ENCODE results near the gene KRT76.

Gene KRT76

DNA sequence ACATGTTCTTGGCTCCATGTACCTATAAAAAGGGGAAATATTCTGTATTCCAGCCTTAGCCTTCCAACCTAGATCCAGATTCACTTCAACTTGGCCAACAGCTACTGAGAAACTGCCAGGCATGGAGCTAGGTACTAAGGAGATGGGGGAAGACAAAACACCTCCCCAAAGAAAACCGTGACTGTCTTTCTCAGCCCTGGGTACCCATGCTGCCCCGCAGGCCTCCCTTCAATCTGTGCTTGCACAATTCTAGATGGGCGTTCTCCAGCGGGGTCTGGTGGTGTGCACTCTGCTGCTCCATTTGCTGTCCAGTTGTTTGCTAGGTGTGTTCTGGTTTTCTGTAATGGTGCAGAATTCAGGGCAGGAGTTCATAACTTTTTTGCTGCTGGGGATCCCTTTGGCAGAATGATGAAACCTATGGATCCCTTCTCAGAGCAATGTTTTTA, 37.6 kb upstream of the KRT76 start:
- Histone ChIP-seq H3K36me3 (no peaks in the 10 kb centered on the region), H3K27me3 (ENCODE audit: insufficient read depth, low read depth, severe bottlenecking) (peaks cover 86% of the 10 kb centered on the region), H3K9me3 (ENCODE audit: severe bottlenecking) (no peaks in the 10 kb centered on the region), H3K4me3 (ENCODE audit: low read depth, low read length) (no peak overlapping the region), H3K27ac (no peak overlapping the region)
- TF ChIP-seq, protein P1, sequence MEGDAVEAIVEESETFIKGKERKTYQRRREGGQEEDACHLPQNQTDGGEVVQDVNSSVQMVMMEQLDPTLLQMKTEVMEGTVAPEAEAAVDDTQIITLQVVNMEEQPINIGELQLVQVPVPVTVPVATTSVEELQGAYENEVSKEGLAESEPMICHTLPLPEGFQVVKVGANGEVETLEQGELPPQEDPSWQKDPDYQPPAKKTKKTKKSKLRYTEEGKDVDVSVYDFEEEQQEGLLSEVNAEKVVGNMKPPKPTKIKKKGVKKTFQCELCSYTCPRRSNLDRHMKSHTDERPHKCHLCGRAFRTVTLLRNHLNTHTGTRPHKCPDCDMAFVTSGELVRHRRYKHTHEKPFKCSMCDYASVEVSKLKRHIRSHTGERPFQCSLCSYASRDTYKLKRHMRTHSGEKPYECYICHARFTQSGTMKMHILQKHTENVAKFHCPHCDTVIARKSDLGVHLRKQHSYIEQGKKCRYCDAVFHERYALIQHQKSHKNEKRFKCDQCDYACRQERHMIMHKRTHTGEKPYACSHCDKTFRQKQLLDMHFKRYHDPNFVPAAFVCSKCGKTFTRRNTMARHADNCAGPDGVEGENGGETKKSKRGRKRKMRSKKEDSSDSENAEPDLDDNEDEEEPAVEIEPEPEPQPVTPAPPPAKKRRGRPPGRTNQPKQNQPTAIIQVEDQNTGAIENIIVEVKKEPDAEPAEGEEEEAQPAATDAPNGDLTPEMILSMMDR (IDR thresholded peaks at IDR 0.05; ENCODE audit: low read depth, low read length): no peak
- DNase-seq: no peak

DNA sequence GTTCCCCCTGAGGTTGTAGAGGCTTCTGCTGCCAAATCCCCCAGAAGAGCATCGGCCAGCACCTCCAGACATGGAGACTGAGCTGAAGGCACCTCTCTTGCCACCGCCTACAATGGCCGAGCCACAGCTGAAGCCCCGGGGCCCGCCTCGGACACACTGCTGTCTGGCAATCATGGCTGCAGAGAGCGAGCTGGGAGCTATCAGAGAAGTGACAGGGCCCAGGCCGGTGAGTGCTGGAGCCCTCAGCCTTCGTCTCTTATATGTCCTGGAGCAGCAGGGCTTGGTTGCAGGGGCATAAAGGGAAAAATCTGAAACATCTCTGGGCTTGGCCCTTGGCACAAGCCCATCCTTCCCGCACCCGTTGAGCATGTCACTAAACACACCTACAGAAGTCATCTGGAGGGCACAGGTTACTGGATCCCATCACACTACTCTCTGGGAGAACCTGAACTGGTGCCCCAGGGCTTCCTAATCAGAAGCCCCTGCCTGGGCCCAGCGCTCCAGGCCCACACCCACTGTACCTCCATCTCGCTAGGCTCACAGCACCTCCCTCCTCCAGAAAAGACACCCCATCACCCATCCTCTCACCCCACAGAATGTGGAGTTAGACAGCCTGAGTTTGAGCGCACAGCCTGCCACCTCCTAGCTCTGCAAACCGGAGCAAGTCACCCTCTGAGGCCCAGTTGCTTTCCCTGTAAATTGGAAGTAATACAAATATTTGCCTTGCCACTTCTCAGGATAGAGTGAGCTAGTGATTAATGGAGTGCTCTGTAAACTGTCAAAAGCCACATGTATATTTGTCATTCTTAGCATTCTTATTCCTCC, 37.0 kb upstream of the KRT76 start, which contains the start of gene KRT4:
TSS of gene KRT4 (minus strand) at position 232 of the 825 bp plus-strand sequence. CDS start at position 174, 58 bp downstream.
- no peak within 1 kb of the TSS for H3K27ac ChIP-seq
- no peaks in the 10 kb centered on the region for H3K36me3 ChIP-seq
- TF ChIP-seq, protein P1 (IDR thresholded peaks at IDR 0.05; ENCODE audit: low read depth, low read length): no peak
- no peaks in the 10 kb centered on the region for H3K9me3 ChIP-seq (ENCODE audit: severe bottlenecking)
- peaks cover 88% of the 10 kb centered on the region for H3K27me3 ChIP-seq (ENCODE audit: insufficient read depth, low read depth, severe bottlenecking)
- DNase-seq: no peak
- no peak within 1 kb of the TSS for H3K4me3 ChIP-seq (ENCODE audit: low read depth, low read length)

DNA sequence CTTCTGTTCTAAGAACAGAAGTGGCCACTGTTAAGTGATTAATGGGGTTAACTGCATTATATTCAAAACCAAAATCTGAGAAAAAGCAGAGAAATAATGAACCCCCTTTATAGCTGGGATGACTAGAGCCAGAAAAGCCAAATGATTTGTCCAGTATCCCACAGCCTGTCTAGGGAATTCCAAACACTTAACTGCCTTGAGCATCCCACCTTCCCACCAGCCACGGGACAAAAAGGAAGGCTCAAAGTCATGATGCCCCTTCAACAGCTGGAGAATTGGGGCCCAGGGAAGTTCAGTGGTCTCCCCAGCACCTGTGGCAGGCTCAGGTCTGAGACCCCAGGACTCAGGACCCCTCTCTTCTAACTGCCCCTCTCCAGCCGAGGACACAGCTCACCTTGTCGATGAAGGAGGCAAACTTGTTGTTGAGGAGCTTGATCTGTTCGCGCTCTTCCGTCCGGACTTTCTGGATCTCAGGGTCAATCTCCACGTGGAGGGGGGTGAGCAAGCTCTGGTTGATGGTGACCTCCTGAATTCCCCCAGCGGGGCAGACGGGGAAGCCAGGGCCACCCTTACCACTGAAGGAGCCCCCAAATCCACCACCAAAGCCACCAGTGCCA, 36.2 kb upstream of the KRT76 start:
- Histone ChIP-seq H3K27me3 (ENCODE audit: insufficient read depth, low read depth, severe bottlenecking) (peaks cover 88% of the 10 kb centered on the region), H3K36me3 (no peaks in the 10 kb centered on the region), H3K27ac (no peak overlapping the region), H3K9me3 (ENCODE audit: severe bottlenecking) (no peaks in the 10 kb centered on the region), H3K4me3 (ENCODE audit: low read depth, low read length) (no peak overlapping the region)
- no peak for DNase-seq
- TF ChIP-seq, protein P1 (IDR thresholded peaks at IDR 0.05; ENCODE audit: low read depth, low read length): no peak

DNA sequence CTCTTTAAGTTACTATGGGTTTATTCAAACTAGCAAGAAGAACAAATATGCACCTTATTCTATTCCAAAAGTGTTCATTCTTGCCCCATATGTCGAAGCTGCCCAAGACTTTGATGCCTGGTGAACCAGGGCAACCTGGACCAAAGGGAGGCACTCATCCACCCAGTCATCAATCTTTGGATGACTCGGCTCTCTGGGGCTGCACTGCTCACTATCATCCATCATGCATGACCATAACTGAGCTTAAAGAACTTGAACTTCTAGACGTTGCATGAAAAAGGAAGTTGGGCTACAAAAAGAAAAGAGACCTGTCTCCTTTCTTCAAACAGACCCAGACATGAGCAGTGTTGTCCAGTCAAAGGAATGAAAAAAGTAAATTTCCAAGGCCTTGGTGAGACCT, 35.6 kb upstream of the KRT76 start:
- TF ChIP-seq, protein P1 (IDR thresholded peaks at IDR 0.05; ENCODE audit: low read depth, low read length): no peak
- no peak overlapping the region for H3K27ac ChIP-seq
- H3K4me3 ChIP-seq (ENCODE audit: low read depth, low read length): no peak overlapping the region
- no peaks in the 10 kb centered on the region for H3K9me3 ChIP-seq (ENCODE audit: severe bottlenecking)
- DNase-seq: no peak
- no peaks in the 10 kb centered on the region for H3K36me3 ChIP-seq
- peaks cover 88% of the 10 kb centered on the region for H3K27me3 ChIP-seq (ENCODE audit: insufficient read depth, low read depth, severe bottlenecking)

DNA sequence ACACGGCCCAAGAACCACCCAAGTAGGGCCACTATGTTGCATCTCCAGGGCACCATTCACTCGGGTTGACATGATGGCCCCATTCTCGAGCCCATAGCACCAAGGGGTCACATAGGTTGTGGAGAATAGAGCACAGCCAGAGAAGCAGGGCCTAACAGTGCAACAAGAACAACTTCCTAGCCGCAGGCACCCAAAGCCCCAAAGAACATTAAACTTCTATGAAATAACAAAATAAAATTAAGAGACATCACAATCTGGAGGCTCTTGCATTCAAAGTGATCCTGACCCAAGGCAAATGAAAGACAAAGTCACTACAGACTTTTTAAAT, 34.9 kb upstream of the KRT76 start:
- TF ChIP-seq, protein P1 (IDR thresholded peaks at IDR 0.05; ENCODE audit: low read depth, low read length): no peak

More for the DNA sequence above, 34.9 kb upstream of the KRT76 start:
- Histone ChIP-seq H3K27ac (no peak overlapping the region), H3K9me3 (ENCODE audit: severe bottlenecking) (no peaks in the 10 kb centered on the region), H3K27me3 (ENCODE audit: insufficient read depth, low read depth, severe bottlenecking) (peaks cover 88% of the 10 kb centered on the region), H3K4me3 (ENCODE audit: low read depth, low read length) (no peak overlapping the region), H3K36me3 (no peaks in the 10 kb centered on the region)
- no peak for DNase-seq
